Keratinocyte (primary cell): ENCODE data around the gene RAPGEF1. TPM values are rescaled to one million over a fixed set of nuclear protein-coding genes. Genes with fewer than 3 reads are reported as not detected.

ENCODE experiments used
- DNase-seq: peaks from one replicate; pipeline ENCODE4 v3.0.0-alpha.2; 2011; ENCODE audit warnings: low read depth, missing footprints, low spot score
- FAIRE-seq: peaks from 2 replicates; lab custom pipeline; 2011; peaks lifted over from hg19 to GRCh38; lab: Jason Lieb, UNC
- H2AFZ ChIP-seq: 2 replicates; pipeline ENCODE4 v1.6.0; 2012; ENCODE audit warnings: low read length, control low read depth, inconsistent platforms; ENCODE audit not compliant: control insufficient read depth
- H3K27ac ChIP-seq: 2 replicates; pipeline ENCODE4 v1.5.1; 2011; ENCODE audit warnings: low read length; ENCODE audit not compliant: control insufficient read depth, insufficient read depth
- H3K27me3 ChIP-seq: 3 replicates; pipeline ENCODE4 v1.6.0; 2011; ENCODE audit warnings: low read length; ENCODE audit not compliant: control insufficient read depth, insufficient read depth; ENCODE audit errors: extremely low read depth
- H3K36me3 ChIP-seq, 2 experiments: 2 replicates in 1 of 2; 3 replicates in 1 of 2; pipeline ENCODE4 v1.5.1; 2011; ENCODE audit warnings: low read length in 2 of 2, mild to moderate bottlenecking in 1 of 2; ENCODE audit not compliant: control insufficient read depth in 2 of 2, insufficient read depth in 2 of 2; ENCODE audit errors: extremely low read depth in 1 of 2
- H3K4me1 ChIP-seq: 3 replicates; pipeline ENCODE4 v1.5.1; 2011; ENCODE audit warnings: low read length; ENCODE audit not compliant: control insufficient read depth, insufficient read depth; ENCODE audit errors: extremely low read depth
- H3K4me2 ChIP-seq: 3 replicates; pipeline ENCODE4 v1.6.0; 2011; ENCODE audit warnings: low read depth, low read length; ENCODE audit not compliant: control insufficient read depth, insufficient read depth; ENCODE audit errors: extremely low read depth
- H3K4me3 ChIP-seq, 3 experiments: fragments of 200-600 bp in 1 of 3; sonication (generic) in 1 of 3; 2 replicates in 2 of 3; 3 replicates in 1 of 3; pipeline ENCODE4 v1.5.1; 2011 to 2016; ENCODE audit warnings: low read length in 3 of 3, mild to moderate bottlenecking in 3 of 3, control low read depth in 2 of 3, inconsistent platforms in 1 of 3, low read depth in 1 of 3, mixed read lengths in 1 of 3, mixed run types in 1 of 3, moderate library complexity in 1 of 3; ENCODE audit not compliant: control insufficient read depth in 2 of 3, insufficient read depth in 2 of 3; ENCODE audit errors: extremely low read depth in 1 of 3
- H3K79me2 ChIP-seq: 2 replicates; pipeline ENCODE4 v1.6.0; 2012; ENCODE audit warnings: low read length; ENCODE audit not compliant: control insufficient read depth, insufficient read depth
- H3K9ac ChIP-seq: 3 replicates; pipeline ENCODE4 v1.6.0; 2011; ENCODE audit warnings: low read length; ENCODE audit not compliant: control insufficient read depth, insufficient read depth; ENCODE audit errors: extremely low read depth
- H3K9me1 ChIP-seq: 3 replicates; pipeline ENCODE4 v1.6.0; 2011; ENCODE audit warnings: low read length; ENCODE audit not compliant: control insufficient read depth, insufficient read depth; ENCODE audit errors: extremely low read depth
- H3K9me3 ChIP-seq: 2 replicates; pipeline ENCODE4 v1.5.1; 2012; ENCODE audit warnings: low read depth, low read length; ENCODE audit not compliant: control insufficient read depth
- H4K20me1 ChIP-seq: 3 replicates; pipeline ENCODE4 v1.6.0; 2011; ENCODE audit warnings: low read length; ENCODE audit not compliant: control insufficient read depth, insufficient read depth; ENCODE audit errors: extremely low read depth
- EZH2 ChIP-seq: IDR thresholded peaks from one replicate; pipeline ENCODE4 v1.6.1; 2012; ENCODE audit warnings: inconsistent platforms, mild to moderate bottlenecking, low read length, moderate library complexity
- dilution Hi-C: fragments of 300-500 bp; cut with MboI; formaldehyde crosslinking; loops from one replicate; pipeline ENCODE4 v1.7.0; 2020; ENCODE audit warnings: low sequenced_read_pairs; ENCODE audit not compliant: extremely low pct_ligation_motif_present
- polyA plus RNA-seq, 5 experiments: library from polyadenylated mRNA; depleted of rRNA in 3 of 5; stranded (reverse) in 3 of 5; stranded (forward) in 1 of 5; unstranded in 1 of 5; fragments of >200 nt; gene quantifications; 1 replicate in 1 of 5; 2 replicates in 3 of 5; 3 replicates in 1 of 5; pipeline versions ENCODE4 v1.2.1 to v1.2.3, GENCODE V29; 2011 to 2012; ENCODE audit warnings: missing spikeins in 2 of 5, low read depth in 1 of 5, low replicate concordance in 1 of 5
- TF ChIP-seq, protein P1 (sequence below), 3 experiments: IDR thresholded peaks in 1 of 3; conservative IDR thresholded peaks in 1 of 3; optimal IDR thresholded peaks in 1 of 3; 2 replicates in 2 of 3; 3 replicates in 1 of 3; pipeline versions ENCODE3 to v1.5.1; 2011; ENCODE audit warnings: low read length in 3 of 3, mild to moderate bottlenecking in 3 of 3, moderate library complexity in 2 of 3, control low read depth in 1 of 3, inconsistent platforms in 1 of 3; ENCODE audit not compliant: insufficient read depth in 2 of 3; ENCODE audit errors: extremely low read depth in 1 of 3

The RAPGEF1 gene
- polyA plus RNA-seq, 1 donor (not counting 4 experiments of a cell fraction or from before 2014, with no cell fraction given) = 18.5 TPM

DNA sequence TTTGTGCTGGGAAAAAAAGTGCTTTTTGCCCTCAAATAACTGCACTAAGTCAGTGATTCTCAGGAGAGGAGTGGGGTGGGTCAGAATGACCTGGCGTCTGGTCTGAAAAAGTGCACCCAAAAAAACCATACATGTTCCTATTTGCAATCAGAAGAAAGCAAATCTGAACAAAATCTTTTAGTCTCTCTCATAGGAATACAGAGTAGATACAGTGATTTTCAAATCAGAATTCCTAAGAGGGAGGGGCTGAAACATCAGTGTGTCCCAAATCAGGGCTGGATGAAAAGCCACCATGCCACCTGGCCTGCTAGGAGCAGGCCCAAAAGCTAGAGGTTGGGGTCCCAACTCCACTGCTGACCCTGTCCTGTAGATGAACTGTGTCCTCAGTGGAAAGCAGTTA lies 66.8 kb downstream of the RAPGEF1 start:
- no peaks in the 10 kb centered on the region for H3K36me3 ChIP-seq
- DNase-seq = no peak
- no peak for FAIRE-seq
- H3K9me1 ChIP-seq = peaks cover 2% of the 10 kb centered on the region
- H3K4me3 ChIP-seq = no peak overlapping the region
- H3K9ac ChIP-seq = no peak overlapping the region
- dilution Hi-C loops = no loop called here
- TF ChIP-seq, protein P1, sequence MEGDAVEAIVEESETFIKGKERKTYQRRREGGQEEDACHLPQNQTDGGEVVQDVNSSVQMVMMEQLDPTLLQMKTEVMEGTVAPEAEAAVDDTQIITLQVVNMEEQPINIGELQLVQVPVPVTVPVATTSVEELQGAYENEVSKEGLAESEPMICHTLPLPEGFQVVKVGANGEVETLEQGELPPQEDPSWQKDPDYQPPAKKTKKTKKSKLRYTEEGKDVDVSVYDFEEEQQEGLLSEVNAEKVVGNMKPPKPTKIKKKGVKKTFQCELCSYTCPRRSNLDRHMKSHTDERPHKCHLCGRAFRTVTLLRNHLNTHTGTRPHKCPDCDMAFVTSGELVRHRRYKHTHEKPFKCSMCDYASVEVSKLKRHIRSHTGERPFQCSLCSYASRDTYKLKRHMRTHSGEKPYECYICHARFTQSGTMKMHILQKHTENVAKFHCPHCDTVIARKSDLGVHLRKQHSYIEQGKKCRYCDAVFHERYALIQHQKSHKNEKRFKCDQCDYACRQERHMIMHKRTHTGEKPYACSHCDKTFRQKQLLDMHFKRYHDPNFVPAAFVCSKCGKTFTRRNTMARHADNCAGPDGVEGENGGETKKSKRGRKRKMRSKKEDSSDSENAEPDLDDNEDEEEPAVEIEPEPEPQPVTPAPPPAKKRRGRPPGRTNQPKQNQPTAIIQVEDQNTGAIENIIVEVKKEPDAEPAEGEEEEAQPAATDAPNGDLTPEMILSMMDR (optimal IDR thresholded peaks at IDR 0.05 in 1 of 3, IDR thresholded peaks at IDR 0.05 in 1 of 3, conservative IDR thresholded peaks at IDR 0.05 in 1 of 3; ENCODE audit: extremely low read depth in 1 of 3, insufficient read depth in 2 of 3, low read length in 3 of 3) = no peak
- TF ChIP-seq EZH2 = no peak
- peaks cover 26% of the 10 kb centered on the region for H3K79me2 ChIP-seq
- H3K27me3 ChIP-seq = no peaks in the 10 kb centered on the region
- H4K20me1 ChIP-seq = peaks cover 6% of the 10 kb centered on the region
- H3K27ac ChIP-seq = no peak overlapping the region
- no peak overlapping the region for H3K4me2 ChIP-seq
- H2AFZ ChIP-seq = no peak overlapping the region
- no peaks in the 10 kb centered on the region for H3K9me3 ChIP-seq
- peaks cover 35% of the 10 kb centered on the region for H3K4me1 ChIP-seq

DNA sequence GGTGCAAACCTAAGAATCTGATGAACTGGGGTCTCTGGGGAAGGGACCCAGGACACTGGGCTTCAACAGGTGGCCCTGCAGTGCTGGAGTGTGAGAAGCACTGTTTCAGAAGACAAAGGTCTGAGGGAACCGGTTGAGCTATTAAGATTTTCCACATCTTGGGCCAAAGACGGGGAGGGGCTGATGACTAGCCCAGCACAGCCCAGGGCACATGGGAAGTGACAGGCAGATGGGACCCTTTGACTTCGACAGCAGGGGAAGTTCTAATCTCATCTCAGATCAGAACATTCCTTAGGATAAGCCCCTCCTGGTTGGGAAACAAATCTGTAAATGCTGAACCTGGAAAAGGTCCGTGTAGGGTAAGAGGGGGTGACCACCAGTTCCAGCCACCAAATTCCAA lies 67.4 kb downstream of the RAPGEF1 start:
- H3K9ac ChIP-seq = no peak overlapping the region
- no peaks in the 10 kb centered on the region for H3K27me3 ChIP-seq
- no peak overlapping the region for H3K27ac ChIP-seq
- H3K9me1 ChIP-seq = peaks cover 4% of the 10 kb centered on the region
- FAIRE-seq = no peak
- H3K36me3 ChIP-seq = no peaks in the 10 kb centered on the region
- TF ChIP-seq EZH2 = no peak
- TF ChIP-seq, protein P1 (optimal IDR thresholded peaks at IDR 0.05 in 1 of 3, IDR thresholded peaks at IDR 0.05 in 1 of 3, conservative IDR thresholded peaks at IDR 0.05 in 1 of 3; ENCODE audit: extremely low read depth in 1 of 3, insufficient read depth in 2 of 3, low read length in 3 of 3) = no peak
- no peaks in the 10 kb centered on the region for H3K9me3 ChIP-seq
- DNase-seq = no peak
- H2AFZ ChIP-seq = no peak overlapping the region
- peaks cover 32% of the 10 kb centered on the region for H3K4me1 ChIP-seq
- dilution Hi-C loops = no loop called here
- no peak overlapping the region for H3K4me3 ChIP-seq
- H3K79me2 ChIP-seq = peaks cover 28% of the 10 kb centered on the region
- H4K20me1 ChIP-seq = peaks cover 6% of the 10 kb centered on the region
- no peak overlapping the region for H3K4me2 ChIP-seq
